ENCODE results near the gene AP4E1. TPM values are rescaled to one million over a fixed set of nuclear protein-coding genes. Genes with fewer than 3 reads are reported as not detected.
A peak's percentile ranks its signal among the peaks of the same experiment; 100 is the strongest.

The AP4E1 gene
- total RNA-seq, 1 donor from 2014 or later, result 6.0 TPM

- ATAC-seq (ENCODE audit: poor library complexity) (no peak), DNase-seq (no peak)
- intact Hi-C loops (cut with DNase I), result no loop called here
Observed at GRCh38 chr15:51046799-51047449, 138.4 kb downstream of the AP4E1 start.

GRCh38 chr15:51048308-51048707 lies 139.8 kb downstream of the AP4E1 start:
- intact Hi-C loops (cut with DNase I), result no loop called here
- no peak for ATAC-seq (ENCODE audit: poor library complexity)
- DNase-seq, result no peak

- ATAC-seq (ENCODE audit: poor library complexity), result no peak
- intact Hi-C loops (cut with DNase I), result no loop called here
- no peak for DNase-seq
Observed at GRCh38 chr15:51049081-51049480, 140.6 kb downstream of the AP4E1 start.

GRCh38 chr15:51051776-51052175 lies 143.3 kb downstream of the AP4E1 start:
- DNase-seq (peak; percentile 82), ATAC-seq (ENCODE audit: poor library complexity) (peak; percentile 79)
- intact Hi-C loops (cut with DNase I), result no loop called here

- ATAC-seq (ENCODE audit: poor library complexity) (no peak), DNase-seq (no peak)
- intact Hi-C loops (cut with DNase I), result no loop called here
Observed at GRCh38 chr15:51053571-51053970, 145.1 kb downstream of the AP4E1 start.

GRCh38 chr15:51054535-51054934 lies 146.1 kb downstream of the AP4E1 start:
- DNase-seq (no peak), ATAC-seq (ENCODE audit: poor library complexity) (no peak)
- intact Hi-C loops (cut with DNase I), result no loop called here

Other genes with a start within 250 kb of the AP4E1 start
- gene TRPM7, start 221.9 kb upstream of the AP4E1 start, total RNA-seq, result 27.9 TPM
- 87.5 TPM for gene SPPL2A, start 143.0 kb upstream of the AP4E1 start, total RNA-seq
- 6.5 TPM for gene TNFAIP8L3, start 186.2 kb downstream of the AP4E1 start, total RNA-seq